DMS114 treated with DMSO at 0.1 percent for 48 hours (cell line): Measurements from ENCODE around the gene SNHG17.

ENCODE experiments used
- DNase-seq: peaks from one replicate; lab custom pipeline; 2025; ENCODE audit not compliant: unreplicated experiment; lab: John Stamatoyannopoulos, UW

Gene SNHG17

DNA sequence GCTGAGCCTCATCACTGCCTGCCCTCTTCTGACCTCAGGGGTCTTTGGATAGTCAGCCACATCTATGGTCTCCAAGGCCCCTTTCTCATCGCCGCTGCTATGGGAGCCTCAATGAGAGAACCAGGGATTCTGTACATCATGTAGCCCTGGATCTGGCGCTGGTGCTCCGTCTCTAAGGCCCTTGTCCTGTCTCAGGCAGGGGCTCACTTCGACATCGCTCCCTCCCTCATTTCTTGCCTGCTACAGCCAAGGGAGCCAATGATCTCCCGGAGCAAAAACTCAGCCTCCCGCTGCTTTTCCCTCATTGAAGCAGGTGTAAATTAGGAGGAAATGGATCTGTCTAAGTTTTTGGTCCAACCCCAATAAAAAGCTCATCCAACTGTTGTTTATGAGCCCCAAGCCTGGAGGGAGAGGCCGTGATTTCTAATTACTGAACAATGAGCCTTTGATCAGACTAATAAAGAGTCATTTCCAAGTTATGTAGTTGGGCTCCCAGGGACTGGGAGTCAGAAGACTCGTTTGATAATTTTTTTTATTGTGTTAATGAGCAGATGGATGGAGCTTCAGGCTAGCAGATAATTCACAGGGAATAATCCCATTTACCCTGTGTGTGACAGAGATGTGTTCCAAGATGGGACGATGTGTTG, 58.0 kb downstream of the SNHG17 start:
- no peak for DNase-seq

DNA sequence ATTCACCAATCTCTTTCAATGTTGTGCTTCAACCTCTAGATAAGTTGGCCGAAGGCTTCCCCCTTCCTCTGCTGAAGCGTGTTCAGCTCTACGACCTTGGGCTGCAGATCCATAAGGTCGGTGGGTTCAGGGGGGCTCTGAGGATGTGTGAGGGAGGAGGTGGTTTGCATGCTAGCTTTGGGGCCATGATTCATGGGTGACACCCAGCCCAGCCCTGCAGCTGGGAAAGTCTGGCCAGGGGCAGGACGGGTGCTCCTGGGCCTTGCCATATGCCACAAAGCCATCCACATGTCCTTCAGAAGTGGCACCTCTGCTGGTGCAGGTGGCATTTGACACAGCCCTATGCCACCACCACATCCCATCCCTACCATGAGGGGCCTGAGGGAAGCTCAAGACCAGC, 61.2 kb downstream of the SNHG17 start:
- no peak for DNase-seq

DNA sequence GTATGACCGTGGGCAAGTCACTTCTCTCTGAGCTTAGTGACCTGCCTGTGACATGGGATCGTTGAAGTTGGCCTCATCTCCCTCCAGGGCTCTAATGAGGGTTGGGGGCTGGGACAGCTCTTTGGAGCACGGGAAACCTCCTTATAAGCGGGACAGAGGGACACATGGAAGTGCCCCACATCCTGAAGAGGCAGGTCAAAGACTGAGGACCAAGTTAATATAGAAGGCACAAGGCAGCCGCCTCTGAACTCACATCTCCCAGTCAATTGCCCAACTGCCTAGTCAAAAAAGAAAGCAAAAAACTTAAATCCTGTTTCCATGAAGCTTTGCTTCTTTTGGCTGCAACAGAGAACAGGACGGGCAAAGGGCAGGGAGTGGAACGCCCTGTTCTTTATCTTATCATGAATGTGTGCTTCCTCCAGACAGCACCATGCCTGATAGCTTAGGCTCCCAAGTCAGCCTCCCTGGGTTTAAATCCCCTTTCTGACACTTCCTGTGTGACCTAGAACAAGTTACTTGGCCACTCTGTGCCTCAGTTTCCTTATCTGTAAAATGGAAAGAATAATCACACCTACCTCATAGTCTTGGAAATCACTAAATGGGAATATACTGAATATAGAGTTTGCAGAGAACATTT, 61.8 kb downstream of the SNHG17 start:
- DNase-seq: no peak

DNA sequence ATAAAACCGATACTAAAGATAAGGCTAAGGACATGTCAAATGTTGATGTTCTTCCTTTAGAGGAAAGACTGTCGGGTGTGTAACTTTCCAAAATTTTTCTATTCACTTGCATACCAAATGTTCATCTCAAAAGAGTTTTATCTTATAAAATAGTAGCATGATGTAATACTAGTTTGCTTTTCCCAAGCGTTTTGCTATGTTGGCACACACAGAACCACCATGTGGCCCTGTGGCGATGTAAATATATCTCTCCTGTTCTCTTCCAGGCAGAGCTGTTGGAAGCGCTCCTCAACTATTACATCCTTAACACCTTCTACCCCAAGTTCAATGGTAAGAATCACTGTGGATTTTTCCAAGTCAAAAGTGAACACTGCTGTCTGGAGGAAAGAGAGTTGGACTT, 62.3 kb downstream of the SNHG17 start:
- no peak for DNase-seq
